Measurements from ENCODE around the gene RNF175.

Gene RNF175

DNA sequence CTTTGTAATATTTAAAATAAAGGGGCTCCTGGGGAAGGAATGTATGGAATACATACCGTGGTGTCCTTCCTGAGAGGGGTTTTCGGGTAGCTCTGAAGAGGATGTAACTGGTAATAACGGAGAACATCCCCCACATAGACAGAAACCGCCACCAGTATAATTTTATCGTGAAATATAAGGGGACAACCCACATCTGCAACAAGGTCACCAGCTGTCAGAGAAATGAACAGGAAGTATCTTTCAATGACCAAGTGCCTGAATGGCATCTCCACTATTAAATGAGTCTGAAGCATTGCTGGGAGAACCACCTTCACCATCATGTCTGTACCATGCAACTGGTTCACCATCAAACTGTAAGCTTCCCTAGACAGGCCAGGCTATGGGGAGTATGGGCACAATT lies 31.7 kb downstream of the RNF175 start:
- 0 out of 22 replicates have a peak, but pooled peaks cover 0 to 5% (median 0%) of the 10 kb centered on the region in 11 experiments for H3K9me3 ChIP-seq (replicated peaks in 1 of 11)
- no peaks in the 10 kb centered on the region for H3K27me3 ChIP-seq
- no peaks in the 10 kb centered on the region for H4K20me1 ChIP-seq
- peak overlapping the region; percentile 59 to 81 (median 77); a peak in 21 of 22 replicates for H3K27ac ChIP-seq
- H3K36me3 ChIP-seq: peaks cover 0 to 5% (median 0%) of the 10 kb centered on the region in 11 experiments; a peak in 1 of 22 replicates
- peaks cover 73 to 94% (median 90%) of the 10 kb centered on the region in 10 experiments for H3K4me1 ChIP-seq
- peak overlapping the region in 9 of 10 experiments; percentile 18 to 53 (median 42); a peak in 13 of 20 replicates for H3K4me3 ChIP-seq
- TF ChIP-seq Cebpa-rat (IDR thresholded peaks at IDR 0.05): no peak
- peak overlapping the region in 10 of 11 experiments; percentile 31 to 70 (median 54); a peak in 17 of 22 replicates for H3K9ac ChIP-seq
- peak overlapping the region; percentile 76 to 91 (median 85) for H3K4me2 ChIP-seq

DNA sequence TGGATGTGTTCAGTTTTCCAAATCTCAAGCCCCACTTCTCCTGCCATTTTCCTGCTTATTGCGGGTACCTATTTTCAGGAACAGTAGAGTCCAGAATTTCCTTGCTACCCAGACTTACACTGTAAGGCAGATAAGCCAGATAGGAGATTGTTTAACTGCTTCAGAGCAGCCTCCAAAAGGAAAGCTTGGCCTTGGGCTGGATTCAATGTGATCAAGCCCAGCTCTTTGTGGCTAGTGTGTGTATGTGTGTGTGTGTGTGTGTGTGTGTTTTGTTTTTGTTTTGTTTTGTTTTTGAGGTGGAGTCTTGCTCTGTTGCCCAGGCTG lies 34.0 kb downstream of the RNF175 start:
- Histone ChIP-seq H3K4me1 (peaks cover 58 to 79% (median 66%) of the 10 kb centered on the region in 10 experiments), H3K4me2 (peak overlapping the region; percentile 70 to 91 (median 83)), H3K9ac (peak overlapping the region in 1 of 11 experiments; percentile 5; a peak in 1 of 22 replicates), H3K9me3 (replicated peaks in 1 of 11) (peaks cover 0 to 5% (median 0%) of the 10 kb centered on the region in 11 experiments; a peak in 1 of 22 replicates), H3K27ac (peak overlapping the region in 10 of 11 experiments; percentile 27 to 81 (median 77); a peak in 20 of 22 replicates), H3K27me3 (no peaks in the 10 kb centered on the region), H3K4me3 (no peak overlapping the region), H3K36me3 (peaks cover 0 to 10% (median 0%) of the 10 kb centered on the region in 11 experiments; a peak in 2 of 22 replicates), H4K20me1 (no peaks in the 10 kb centered on the region)
- TF ChIP-seq Cebpa-rat (IDR thresholded peaks at IDR 0.05): no peak

DNA sequence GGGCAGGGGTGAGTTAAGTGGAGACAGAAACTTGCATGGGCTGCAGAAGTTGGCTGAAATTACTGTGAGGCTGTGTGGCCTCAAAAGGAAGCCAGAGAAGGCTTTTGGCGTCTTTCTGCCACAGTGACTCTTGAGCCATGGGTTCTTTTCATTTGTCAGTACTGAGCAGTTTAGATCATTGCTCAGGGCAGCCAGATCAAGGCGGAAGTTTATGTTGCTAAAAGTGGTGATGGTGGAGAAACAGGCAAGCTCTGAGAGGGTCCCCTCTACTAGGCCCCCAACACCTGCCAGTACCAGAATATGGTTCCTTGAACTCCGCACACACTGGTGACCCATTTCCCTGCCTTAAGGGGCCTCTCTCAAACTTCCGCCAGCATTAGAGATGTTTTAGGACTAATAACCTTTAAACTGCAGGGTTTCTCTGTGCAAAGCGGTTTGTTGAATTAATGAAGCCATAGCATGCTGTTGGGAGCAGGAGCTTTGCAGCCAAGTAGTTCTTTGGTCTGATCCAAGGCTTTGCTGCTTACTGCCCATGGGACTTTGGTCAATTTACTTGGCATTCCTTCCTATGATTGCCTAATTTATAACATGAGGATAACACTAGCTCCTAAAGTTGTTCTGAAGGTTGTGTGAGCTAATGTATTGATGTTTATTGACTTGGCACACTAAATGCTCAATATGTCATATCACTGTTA lies 34.5 kb downstream of the RNF175 start:
- Histone ChIP-seq H3K4me2 (peak overlapping the region; percentile 70 to 91 (median 83)), H3K4me1 (peaks cover 53 to 74% (median 61%) of the 10 kb centered on the region in 10 experiments), H3K27me3 (no peaks in the 10 kb centered on the region), H3K9ac (no peak overlapping the region), H3K4me3 (no peak overlapping the region), H4K20me1 (no peaks in the 10 kb centered on the region), H3K9me3 (replicated peaks in 1 of 11) (peaks cover 0 to 5% (median 0%) of the 10 kb centered on the region in 11 experiments; a peak in 3 of 22 replicates), H3K36me3 (peaks cover 0 to 14% (median 0%) of the 10 kb centered on the region in 11 experiments; a peak in 3 of 22 replicates), H3K27ac (peak overlapping the region in 7 of 11 experiments; percentile 46 to 81 (median 78); a peak in 9 of 22 replicates)
- no peak for TF ChIP-seq Cebpa-rat (IDR thresholded peaks at IDR 0.05)

DNA sequence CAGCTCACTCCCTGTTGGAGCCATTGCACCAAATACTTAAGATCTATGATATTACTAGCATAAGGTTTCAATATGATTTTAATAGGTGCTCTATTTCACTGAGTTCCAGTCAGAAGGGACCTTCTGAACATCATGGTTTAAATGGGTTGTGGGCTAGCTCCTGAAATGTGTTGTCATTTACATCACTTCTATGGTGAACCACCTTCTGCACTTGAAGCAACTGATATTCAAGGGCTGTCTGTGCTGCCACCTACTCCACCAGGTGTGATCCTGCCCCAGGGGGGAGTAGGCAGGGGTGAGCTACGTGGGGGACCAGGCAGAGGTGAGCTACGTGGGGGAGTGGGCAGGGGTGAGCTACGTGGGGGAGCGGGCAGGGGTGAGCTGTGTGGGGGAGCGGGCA lies 35.2 kb downstream of the RNF175 start:
- Histone ChIP-seq H3K4me1 (peaks cover 46 to 67% (median 54%) of the 10 kb centered on the region in 10 experiments), H3K36me3 (peaks cover 0 to 18% (median 4%) of the 10 kb centered on the region in 11 experiments; a peak in 9 of 22 replicates), H3K4me3 (no peak overlapping the region), H3K4me2 (peak overlapping the region in 8 of 11 experiments; percentile 2 to 42 (median 31); a peak in 7 of 22 replicates), H3K27ac (no peak overlapping the region), H3K9me3 (replicated peaks in 1 of 11) (peaks cover 0 to 8% (median 0%) of the 10 kb centered on the region in 11 experiments; a peak in 4 of 22 replicates), H3K9ac (no peak overlapping the region), H4K20me1 (no peaks in the 10 kb centered on the region), H3K27me3 (no peaks in the 10 kb centered on the region)
- no peak for TF ChIP-seq Cebpa-rat (IDR thresholded peaks at IDR 0.05)

DNA sequence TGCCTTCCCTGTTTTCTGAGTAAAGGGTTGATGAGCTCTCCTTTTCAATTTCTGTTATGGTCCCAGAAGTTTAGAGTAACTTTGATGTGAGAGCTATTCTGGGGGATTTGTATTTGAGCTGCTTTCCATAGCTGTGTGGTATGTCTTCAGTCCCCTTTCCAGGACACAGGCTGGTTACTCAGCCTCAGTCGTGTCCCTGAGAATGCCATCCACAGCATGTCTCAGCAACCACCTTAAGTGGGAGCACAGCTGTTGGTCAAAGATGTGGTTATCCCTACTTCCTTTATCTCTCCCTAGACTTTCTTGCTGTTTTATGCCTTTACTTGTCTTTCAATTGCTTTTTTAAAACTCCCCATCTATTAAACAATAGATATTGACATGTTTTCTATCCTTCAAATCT lies 37.8 kb downstream of the RNF175 start:
- H4K20me1 ChIP-seq: no peaks in the 10 kb centered on the region
- H3K4me3 ChIP-seq: no peak overlapping the region
- peaks cover 20 to 42% (median 28%) of the 10 kb centered on the region in 10 experiments for H3K4me1 ChIP-seq
- H3K36me3 ChIP-seq: peaks cover 0 to 38% (median 19%) of the 10 kb centered on the region in 11 experiments; a peak in 18 of 22 replicates
- H3K9me3 ChIP-seq (replicated peaks in 1 of 11): peaks cover 14 to 28% (median 22%) of the 10 kb centered on the region in 11 experiments
- H3K27ac ChIP-seq: no peak overlapping the region
- no peak overlapping the region for H3K9ac ChIP-seq
- H3K27me3 ChIP-seq: no peaks in the 10 kb centered on the region
- no peak for TF ChIP-seq Cebpa-rat (IDR thresholded peaks at IDR 0.05)
- H3K4me2 ChIP-seq: peak overlapping the region in 2 of 11 experiments; percentile 43 to 52; a peak in 4 of 22 replicates

DNA sequence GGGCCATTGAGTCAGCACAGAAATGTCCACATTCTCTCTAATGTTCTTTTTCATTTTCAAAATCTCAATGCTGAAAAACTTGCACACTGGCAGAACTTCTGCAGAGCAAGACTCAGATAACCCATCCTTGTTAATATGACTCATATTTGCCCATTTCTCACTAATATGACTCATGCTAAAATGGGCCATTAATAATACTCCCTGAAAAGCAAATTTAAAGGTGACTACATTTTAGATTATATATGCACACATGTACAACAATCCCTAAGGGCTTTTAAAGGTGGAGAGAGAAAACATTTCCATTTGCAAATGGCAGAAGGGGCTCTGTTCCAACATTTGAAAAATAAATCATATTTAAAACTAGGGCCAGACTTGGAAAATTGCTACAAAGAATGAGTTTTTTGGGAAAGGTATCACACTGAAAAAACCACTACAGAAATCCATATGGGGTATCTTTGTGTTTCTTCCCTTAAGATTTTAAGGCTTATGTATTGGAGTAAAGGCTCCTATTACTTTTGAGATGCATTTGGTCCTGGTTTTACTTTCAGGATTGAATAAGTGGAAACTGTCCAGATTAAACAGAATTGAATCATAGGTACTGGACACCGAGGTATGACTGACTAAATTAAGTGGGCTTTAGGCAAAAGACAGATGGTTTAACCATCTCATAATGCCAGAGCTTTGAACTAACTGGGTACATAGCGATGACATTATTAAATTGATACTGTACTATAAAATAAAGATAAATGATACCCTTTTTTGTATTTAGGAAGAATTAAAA lies 45.8 kb downstream of the RNF175 start:
- TF ChIP-seq Cebpa-rat (IDR thresholded peaks at IDR 0.05): no peak
- Histone ChIP-seq H4K20me1 (no peaks in the 10 kb centered on the region), H3K36me3 (peaks cover 0 to 27% (median 14%) of the 10 kb centered on the region in 11 experiments; a peak in 17 of 22 replicates), H3K27me3 (no peaks in the 10 kb centered on the region), H3K9me3 (replicated peaks in 1 of 11) (peaks cover 9 to 31% (median 26%) of the 10 kb centered on the region in 11 experiments), H3K27ac (no peak overlapping the region), H3K4me2 (peak overlapping the region in 3 of 11 experiments; percentile 45 to 66 (median 48); a peak in 5 of 22 replicates), H3K9ac (no peak overlapping the region), H3K4me1 (peaks cover 0 to 14% (median 0%) of the 10 kb centered on the region in 10 experiments; a peak in 6 of 20 replicates), H3K4me3 (no peak overlapping the region)

DNA sequence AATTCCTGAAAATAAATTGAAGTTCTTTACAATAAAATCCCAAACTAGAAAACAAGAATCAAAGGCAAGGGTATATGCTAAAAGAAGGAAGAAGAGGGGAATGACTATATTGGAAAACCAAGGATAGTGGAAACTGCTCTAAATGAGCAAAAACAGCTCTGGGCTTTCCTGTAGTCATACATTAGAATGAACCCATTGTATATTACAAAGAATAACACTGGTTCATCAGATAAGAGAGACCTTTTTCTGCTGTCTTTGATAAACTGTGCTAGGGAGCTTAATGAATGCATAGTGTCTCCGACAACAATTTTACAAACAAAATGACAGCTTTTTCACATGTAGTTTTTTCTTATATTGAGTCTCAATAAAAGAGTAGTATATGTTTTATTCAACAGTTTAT lies 49.1 kb downstream of the RNF175 start:
- no peak overlapping the region for H3K4me2 ChIP-seq
- H3K27ac ChIP-seq: no peak overlapping the region
- no peaks in the 10 kb centered on the region for H4K20me1 ChIP-seq
- H3K4me3 ChIP-seq: no peak overlapping the region
- no peak for TF ChIP-seq Cebpa-rat (IDR thresholded peaks at IDR 0.05)
- H3K27me3 ChIP-seq: no peaks in the 10 kb centered on the region
- peaks cover 18 to 45% (median 21%) of the 10 kb centered on the region in 10 experiments for H3K4me1 ChIP-seq
- H3K36me3 ChIP-seq: peaks cover 0 to 12% (median 4%) of the 10 kb centered on the region in 11 experiments; a peak in 7 of 22 replicates
- no peak overlapping the region for H3K9ac ChIP-seq
- H3K9me3 ChIP-seq (replicated peaks in 1 of 11): peaks cover 0 to 21% (median 10%) of the 10 kb centered on the region in 11 experiments; a peak in 8 of 22 replicates

DNA sequence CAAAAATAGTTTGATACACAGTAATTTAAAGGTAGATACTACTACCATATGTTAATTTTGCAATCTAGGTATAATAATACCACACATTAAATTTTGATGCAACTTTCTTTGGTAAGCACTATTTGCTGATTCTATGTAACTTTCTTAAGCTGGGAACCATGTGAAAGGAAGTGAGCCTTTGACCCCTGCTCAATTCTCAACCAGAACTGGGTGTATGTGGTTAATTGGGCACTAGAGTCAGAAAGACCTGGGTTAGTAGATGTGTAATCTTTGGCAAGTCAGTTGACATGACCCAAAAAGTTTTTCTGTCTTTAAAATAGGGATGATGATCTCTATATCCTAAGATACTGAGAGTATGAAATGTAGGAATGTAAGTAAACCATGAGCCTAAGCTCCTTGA lies 53.3 kb downstream of the RNF175 start:
- no peak for TF ChIP-seq Cebpa-rat (IDR thresholded peaks at IDR 0.05)
- Histone ChIP-seq H3K27ac (peak overlapping the region in 10 of 11 experiments; percentile 36 to 70 (median 62); a peak in 17 of 22 replicates), H3K9ac (0 out of 22 replicates have a peak overlapping the region, but pooled peaks of 1 of the 11 experiments have one; percentile 20), H3K4me2 (peak overlapping the region; percentile 53 to 92 (median 75)), H4K20me1 (no peaks in the 10 kb centered on the region), H3K27me3 (no peaks in the 10 kb centered on the region), H3K4me1 (peaks cover 25 to 45% (median 32%) of the 10 kb centered on the region in 10 experiments), H3K36me3 (peaks cover 0 to 24% (median 3%) of the 10 kb centered on the region in 11 experiments; a peak in 5 of 22 replicates), H3K4me3 (no peak overlapping the region), H3K9me3 (replicated peaks in 1 of 11) (peaks cover 0 to 26% (median 12%) of the 10 kb centered on the region in 11 experiments; a peak in 18 of 22 replicates)

Data from BLaER1 treated with 17β-estradiol and CSF1 and Interleukin-3, amounts not matched to agents 10 nM and 100 nM (cell line).